HG03575 (cell line): ENCODE measurements around the gene CNEP1R1.

Experiments used
- ATAC-seq: cut with Tn5 transposase; IDR thresholded peaks from one replicate; pipeline ENCODE4 v1.9.1; 2021; ENCODE audit not compliant: unreplicated experiment, insufficient number of reproducible peaks, low FRiP score; ENCODE audit errors: extremely low read depth

The CNEP1R1 gene

GRCh38 chr16:50056226-50056625, 31.2 kb downstream of the CNEP1R1 start:
- no peak for ATAC-seq

- no peak for ATAC-seq
These were observed 33.2 kb downstream of the CNEP1R1 start for GRCh38 chr16:50058091-50058771.

GRCh38 chr16:50059111-50059510, 34.1 kb downstream of the CNEP1R1 start:
- no peak for ATAC-seq

GRCh38 chr16:50059669-50060068, 34.6 kb downstream of the CNEP1R1 start:
- ATAC-seq, result no peak

- ATAC-seq, result no peak
These were observed 36.3 kb downstream of the CNEP1R1 start for GRCh38 chr16:50061326-50061725.

GRCh38 chr16:50065241-50065623, 40.2 kb downstream of the CNEP1R1 start:
- no peak for ATAC-seq

- ATAC-seq, result no peak
These were observed 40.8 kb downstream of the CNEP1R1 start, which contains the start of gene HEATR3 for GRCh38 chr16:50065624-50066481. HEATR3 (plus strand) TSS chr16:50065970; CDS start chr16:50066132, 162 bp downstream.

GRCh38 chr16:50066482-50067289, 41.7 kb downstream of the CNEP1R1 start:
- no peak for ATAC-seq

GRCh38 chr16:50067290-50067853, 42.3 kb downstream of the CNEP1R1 start:
- ATAC-seq, result no peak

GRCh38 chr16:50068550-50068949, 43.5 kb downstream of the CNEP1R1 start:
- ATAC-seq, result no peak

- ATAC-seq, result no peak
These were observed 44.0 kb downstream of the CNEP1R1 start for GRCh38 chr16:50069060-50069459.

- ATAC-seq, result no peak
These were observed 46.1 kb downstream of the CNEP1R1 start for GRCh38 chr16:50071075-50071671.

- ATAC-seq, result no peak
These were observed 47.7 kb downstream of the CNEP1R1 start for GRCh38 chr16:50072730-50073129.

- no peak for ATAC-seq
These were observed 54.5 kb downstream of the CNEP1R1 start for GRCh38 chr16:50079397-50080140.

- ATAC-seq, result no peak
These were observed 56.5 kb downstream of the CNEP1R1 start for GRCh38 chr16:50081428-50082018.

- no peak for ATAC-seq
These were observed 59.0 kb downstream of the CNEP1R1 start for GRCh38 chr16:50083996-50084395.

- ATAC-seq, result no peak
These were observed 61.2 kb downstream of the CNEP1R1 start for GRCh38 chr16:50086176-50086575.
